K562 (cell line): Measurements from ENCODE around the gene GALNT9. TPM values are rescaled to one million over a fixed set of nuclear protein-coding genes. Genes with fewer than 3 reads are reported as not detected.

Experiments
- ATAC-seq: fragments of 200-7000 bp; cut with Tn5 transposase; 3 replicates; pipeline ENCODE4 v1.9.1; 2020; ENCODE audit warnings: moderate library complexity
- BruUV-seq: library from RNA; stranded (reverse); fragments of 400-500 nt; replicated peaks from 2 replicates; lab custom pipeline; 2021; lab: Mats Ljungman, UMichigan
- CTCF ChIA-PET: fragments of 300-600 bp; formaldehyde crosslinking; extraction: SDS; loops from one replicate; lab custom pipeline; 2021; ENCODE audit warnings: low intra/inter-chr PET ratio; lab: Yijun Ruan, JAX
- POLR2A ChIA-PET: fragments of 300-600, 350-650 bp; sonication (Branson Sonifier 250); formaldehyde crosslinking; extraction: SDS; loops from one replicate; lab custom pipeline; 2021; ENCODE audit warnings: antibody characterized with exemption, inconsistent platforms; lab: Yijun Ruan, JAX
- DNase-seq, 4 experiments: peaks; one replicate each; pipeline versions ENCODE4 v3.0.0 to v3.0.0-alpha.2; 2011 to 2018; ENCODE audit warnings: low spot score in 3 of 4, mixed read lengths in 3 of 4; ENCODE audit errors: extremely low read depth in 1 of 4
- FAIRE-seq: peaks from 2 replicates; lab custom pipeline; 2011; peaks lifted over from hg19 to GRCh38; lab: Jason Lieb, UNC
- H2AFZ ChIP-seq: 2 replicates; pipeline ENCODE4 v1.6.0; 2011; ENCODE audit warnings: low read depth, low read length, control low read depth, inconsistent platforms
- H3K27ac ChIP-seq: fragments of 200-600 bp; 3 replicates; pipeline ENCODE4 v1.8.0; 2011; ENCODE audit warnings: low read depth, mild to moderate bottlenecking, control low read depth, inconsistent platforms, low read length, moderate library complexity, mixed read lengths; ENCODE audit errors: extremely low read depth
- H3K27me3 ChIP-seq, 2 experiments: fragments of 300-600 bp in 1 of 2; 2 replicates in 1 of 2; 3 replicates in 1 of 2; pipeline versions ENCODE4 v1.6.0 to v1.8.0; 2011; ENCODE audit warnings: inconsistent platforms in 2 of 2, low read length in 2 of 2, mild to moderate bottlenecking in 1 of 2, mixed read lengths in 1 of 2, moderate library complexity in 1 of 2; ENCODE audit not compliant: control insufficient read depth in 2 of 2, insufficient read depth in 2 of 2
- H3K36me3 ChIP-seq: fragments of 300-600 bp; 3 replicates; pipeline ENCODE4 v1.8.0; 2011; ENCODE audit warnings: mild to moderate bottlenecking, low read length, inconsistent platforms; ENCODE audit not compliant: control insufficient read depth, insufficient read depth
- H3K4me1 ChIP-seq, 2 experiments: fragments of 200-600 bp in 1 of 2; replicated peaks in 1 of 2; 2 replicates in 1 of 2; 3 replicates in 1 of 2; pipeline versions ENCODE4 v1.5.1 to v1.8.0; 2011; ENCODE audit warnings: inconsistent platforms in 2 of 2, low read length in 2 of 2, mild to moderate bottlenecking in 1 of 2, mixed read lengths in 1 of 2, moderate library complexity in 1 of 2; ENCODE audit not compliant: control insufficient read depth in 2 of 2, insufficient read depth in 2 of 2
- H3K4me2 ChIP-seq: 2 replicates; pipeline ENCODE4 v1.6.1; 2011; ENCODE audit warnings: low read length, control low read depth, inconsistent platforms, mixed read lengths; ENCODE audit not compliant: insufficient read depth
- H3K4me3 ChIP-seq: fragments of 200-600 bp; sonication (generic), shearing (Covaris generic); 2 replicates; pipeline ENCODE4 v1.5.1; 2016; ENCODE audit warnings: control low read depth, inconsistent platforms
- H3K79me2 ChIP-seq: fragments of 200-600 bp; 3 replicates; pipeline ENCODE4 v1.8.0; 2011; ENCODE audit warnings: low read length, inconsistent platforms; ENCODE audit not compliant: control insufficient read depth, insufficient read depth
- H3K9ac ChIP-seq, 2 experiments: 2 replicates each; pipeline versions ENCODE4 v1.6.0 to v1.6.1; 2011; ENCODE audit warnings: low read depth in 2 of 2, low read length in 2 of 2, control low read depth in 1 of 2, inconsistent platforms in 1 of 2, mild to moderate bottlenecking in 1 of 2, mixed read lengths in 1 of 2; ENCODE audit not compliant: insufficient read depth in 1 of 2
- H3K9me1 ChIP-seq: one replicate; pipeline ENCODE4 v1.6.0; 2011; ENCODE audit warnings: inconsistent platforms, mild to moderate bottlenecking, low read length, moderate library complexity; ENCODE audit not compliant: control insufficient read depth, insufficient read depth
- H3K9me3 ChIP-seq: replicated peaks from 2 replicates; pipeline ENCODE4 v1.5.1; 2011; ENCODE audit warnings: low read depth, low read length, inconsistent platforms; ENCODE audit not compliant: control insufficient read depth, insufficient read depth
- H4K20me1 ChIP-seq: replicated peaks from 2 replicates; pipeline ENCODE4 v1.6.1; 2011; ENCODE audit warnings: low read length, inconsistent platforms, mixed read lengths; ENCODE audit not compliant: control insufficient read depth, insufficient read depth
- CBX5 ChIP-seq: IDR thresholded peaks from 2 replicates; pipeline ENCODE4 v1.6.1; 2014; ENCODE audit warnings: low read depth, borderline replicate concordance
- E2F3 ChIP-seq: fragments of 250-450 bp; sonication (Bioruptor Pico); IDR thresholded peaks from 2 replicates; pipeline ENCODE4 v1.4.0; 2020; ENCODE audit warnings: mild to moderate bottlenecking
- KLF1 ChIP-seq: fragments of 450-650 bp; IDR thresholded peaks from 2 replicates; pipeline ENCODE4 v1.6.1; 2016; ENCODE audit warnings: missing genetic modification characterization, missing compliant biosample characterization
- MYBL2 ChIP-seq, 2 experiments: fragments of 450-650 bp in 1 of 2; sonication (generic) in 1 of 2; formaldehyde crosslinking in 1 of 2; IDR thresholded peaks; 2 replicates each; pipeline versions ENCODE4 v1.6.1 to v1.8.1; 2017 to 2022; ENCODE audit warnings: borderline replicate concordance in 1 of 2, inconsistent platforms in 1 of 2, low read depth in 1 of 2, mild to moderate bottlenecking in 1 of 2, missing genetic modification reagents in 1 of 2, moderate library complexity in 1 of 2
- NR2C1 ChIP-seq, 2 experiments: fragments of 450-650 bp; IDR thresholded peaks; 2 replicates each; pipeline ENCODE4 v1.6.1; 2017; ENCODE audit warnings: mild to moderate bottlenecking in 2 of 2, antibody characterized with exemption in 1 of 2, inconsistent platforms in 1 of 2, missing compliant biosample characterization in 1 of 2, missing genetic modification characterization in 1 of 2
- PHTF2 ChIP-seq: fragments of 250-450 bp; sonication (Bioruptor Pico); IDR thresholded peaks from 2 replicates; pipeline ENCODE4 v1.5.0; 2021; ENCODE audit warnings: mild to moderate bottlenecking
- PPARD ChIP-seq: fragments of 250-450 bp; sonication (Bioruptor Pico); IDR thresholded peaks from 2 replicates; pipeline ENCODE4 v1.8.0; 2022; ENCODE audit warnings: inconsistent platforms, mild to moderate bottlenecking, moderate library complexity
- SREBF1 ChIP-seq: fragments of 150-350 bp; IDR thresholded peaks from 2 replicates; pipeline ENCODE4 v1.6.1; 2014; ENCODE audit warnings: antibody characterized with exemption, low read depth, low read length, borderline replicate concordance
- TEAD2 ChIP-seq: fragments of 450-650 bp; IDR thresholded peaks from 2 replicates; pipeline ENCODE4 v1.6.1; 2016; ENCODE audit warnings: missing genetic modification characterization, control low read depth, missing compliant biosample characterization
- YY1 ChIP-seq, 3 experiments: IDR thresholded peaks; 2 replicates each; pipeline ENCODE4 v1.6.1; 2011; ENCODE audit warnings: low read length in 2 of 3, mild to moderate bottlenecking in 2 of 3, moderate library complexity in 2 of 3, borderline replicate concordance in 1 of 3, control low read depth in 1 of 3, low read depth in 1 of 3; ENCODE audit not compliant: insufficient read depth in 3 of 3, insufficient replicate concordance in 2 of 3, control insufficient read depth in 1 of 3, insufficient read length in 1 of 3; ENCODE audit errors: extremely low read depth in 1 of 3
- ZNF24 ChIP-seq: fragments of 450-650 bp; IDR thresholded peaks from 2 replicates; pipeline ENCODE4 v1.6.1; 2016
- ZNF764 ChIP-seq: fragments of 250-450 bp; sonication (Bioruptor Pico); IDR thresholded peaks from 2 replicates; pipeline ENCODE4 v1.4.0; 2020; ENCODE audit warnings: low read depth, mild to moderate bottlenecking, moderate library complexity
- WGBS: fragments of 100-300 bp; shearing (Covaris generic); methylation state at CpG from one replicate; pipeline ENCODE4 v1.1.6; 2016; ENCODE audit warnings: low coverage, mixed read lengths; ENCODE audit not compliant: insufficient coverage; ENCODE audit errors: missing lambda C conversion rate; 5-methylcytosine and 5-hydroxymethylcytosine counted together
- in situ Hi-C: fragments of 300-500 bp; cut with MboI; formaldehyde crosslinking; loops from 4 replicates; pipeline ENCODE4 v1.15.0; 2018; ENCODE audit warnings: inconsistent platforms, mixed read lengths
- intact Hi-C: fragments of 100-400 bp; cut with micrococcal nuclease; formaldehyde crosslinking; loops from 2 replicates; pipeline ENCODE4 v1.14.2; 2022
- polyA plus RNA-seq, 8 experiments: library from polyadenylated mRNA; depleted of rRNA in 4 of 8; stranded (reverse) in 5 of 8; unstranded in 3 of 8; fragments of >200 nt; fragmentation: Nextera tagmentation in 2 of 8; fragmentation: Illumina TruSeq in 1 of 8; extraction: Ambion mirVana in 2 of 8; extraction: Trizol in 1 of 8; gene quantifications; 2 replicates each; pipeline versions ENCODE4 v1.2.1 to v1.2.3, GENCODE V29; 2011 to 2014; ENCODE audit warnings: inconsistent platforms in 1 of 8, missing spikeins in 1 of 8
- total RNA-seq, 7 experiments: library from RNA; depleted of rRNA in 6 of 7; stranded (reverse); fragments of >200 nt in 6 of 7; fragmentation: Illumina TruSeq in 2 of 7; extraction: Trizol in 2 of 7; gene quantifications; 2 replicates each; pipeline versions ENCODE4 v1.2.1 to v1.2.3, GENCODE V29; 2011 to 2021; ENCODE audit warnings: low replicate concordance in 1 of 7
- TF ChIP-seq, protein P1 (sequence below): fragments of 450-650 bp; IDR thresholded peaks from 2 replicates; pipeline ENCODE4 v1.6.1; 2018; ENCODE audit not compliant: partially characterized antibody
- TF ChIP-seq, protein P2 (sequence below): fragments of 250-450 bp; sonication (Bioruptor Pico); IDR thresholded peaks from 2 replicates; pipeline ENCODE4 v1.4.0; 2020; ENCODE audit warnings: mild to moderate bottlenecking

Gene GALNT9
- total and polyA plus RNA-seq, 9 of the 15 experiments (the other 6 are each of a cell fraction or from before 2014, with no cell fraction given): not detected

DNA sequence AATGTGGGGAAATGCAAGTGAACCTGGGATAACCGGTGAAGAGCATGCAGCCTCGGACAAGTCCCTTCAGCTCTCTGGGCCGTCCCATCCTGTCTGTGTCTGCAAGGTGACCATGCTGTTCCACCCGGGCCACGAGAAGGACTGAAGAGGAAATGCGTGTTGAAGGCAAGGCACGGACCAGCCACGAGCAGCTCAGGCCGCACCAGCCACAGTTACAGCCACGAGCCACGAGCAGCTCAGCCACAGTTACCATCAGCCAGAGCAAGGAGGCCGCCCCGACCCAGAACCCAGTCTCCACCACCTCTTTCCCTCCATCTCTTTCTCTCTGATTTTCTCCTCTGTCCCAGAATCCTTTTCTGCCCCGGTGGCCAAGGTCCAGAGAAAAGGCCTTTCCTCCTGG lies 18.8 kb upstream of the GALNT9 start (continued):
- TF ChIP-seq KLF1 (tag): no peak
- TF ChIP-seq NR2C1 (IDR thresholded peaks at IDR 0.05): no peak
- TF ChIP-seq NR2C1 (tag; IDR thresholded peaks at IDR 0.05): no peak
- TF ChIP-seq SREBF1: no peak
- TF ChIP-seq, protein P1, sequence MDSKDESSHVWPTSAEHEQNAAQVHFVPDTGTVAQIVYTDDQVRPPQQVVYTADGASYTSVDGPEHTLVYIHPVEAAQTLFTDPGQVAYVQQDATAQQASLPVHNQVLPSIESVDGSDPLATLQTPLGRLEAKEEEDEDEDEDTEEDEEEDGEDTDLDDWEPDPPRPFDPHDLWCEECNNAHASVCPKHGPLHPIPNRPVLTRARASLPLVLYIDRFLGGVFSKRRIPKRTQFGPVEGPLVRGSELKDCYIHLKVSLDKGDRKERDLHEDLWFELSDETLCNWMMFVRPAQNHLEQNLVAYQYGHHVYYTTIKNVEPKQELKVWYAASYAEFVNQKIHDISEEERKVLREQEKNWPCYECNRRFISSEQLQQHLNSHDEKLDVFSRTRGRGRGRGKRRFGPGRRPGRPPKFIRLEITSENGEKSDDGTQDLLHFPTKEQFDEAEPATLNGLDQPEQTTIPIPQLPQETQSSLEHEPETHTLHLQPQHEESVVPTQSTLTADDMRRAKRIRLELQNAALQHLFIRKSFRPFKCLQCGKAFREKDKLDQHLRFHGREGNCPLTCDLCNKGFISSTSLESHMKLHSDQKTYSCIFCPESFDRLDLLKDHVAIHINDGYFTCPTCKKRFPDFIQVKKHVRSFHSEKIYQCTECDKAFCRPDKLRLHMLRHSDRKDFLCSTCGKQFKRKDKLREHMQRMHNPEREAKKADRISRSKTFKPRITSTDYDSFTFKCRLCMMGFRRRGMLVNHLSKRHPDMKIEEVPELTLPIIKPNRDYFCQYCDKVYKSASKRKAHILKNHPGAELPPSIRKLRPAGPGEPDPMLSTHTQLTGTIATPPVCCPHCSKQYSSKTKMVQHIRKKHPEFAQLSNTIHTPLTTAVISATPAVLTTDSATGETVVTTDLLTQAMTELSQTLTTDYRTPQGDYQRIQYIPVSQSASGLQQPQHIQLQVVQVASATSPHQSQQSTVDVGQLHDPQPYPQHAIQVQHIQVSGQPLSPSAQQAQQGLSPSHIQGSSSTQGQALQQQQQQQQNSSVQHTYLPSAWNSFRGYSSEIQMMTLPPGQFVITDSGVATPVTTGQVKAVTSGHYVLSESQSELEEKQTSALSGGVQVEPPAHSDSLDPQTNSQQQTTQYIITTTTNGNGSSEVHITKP: no peak
- no peak for TF ChIP-seq ZNF24
- no peak for TF ChIP-seq ZNF764

DNA sequence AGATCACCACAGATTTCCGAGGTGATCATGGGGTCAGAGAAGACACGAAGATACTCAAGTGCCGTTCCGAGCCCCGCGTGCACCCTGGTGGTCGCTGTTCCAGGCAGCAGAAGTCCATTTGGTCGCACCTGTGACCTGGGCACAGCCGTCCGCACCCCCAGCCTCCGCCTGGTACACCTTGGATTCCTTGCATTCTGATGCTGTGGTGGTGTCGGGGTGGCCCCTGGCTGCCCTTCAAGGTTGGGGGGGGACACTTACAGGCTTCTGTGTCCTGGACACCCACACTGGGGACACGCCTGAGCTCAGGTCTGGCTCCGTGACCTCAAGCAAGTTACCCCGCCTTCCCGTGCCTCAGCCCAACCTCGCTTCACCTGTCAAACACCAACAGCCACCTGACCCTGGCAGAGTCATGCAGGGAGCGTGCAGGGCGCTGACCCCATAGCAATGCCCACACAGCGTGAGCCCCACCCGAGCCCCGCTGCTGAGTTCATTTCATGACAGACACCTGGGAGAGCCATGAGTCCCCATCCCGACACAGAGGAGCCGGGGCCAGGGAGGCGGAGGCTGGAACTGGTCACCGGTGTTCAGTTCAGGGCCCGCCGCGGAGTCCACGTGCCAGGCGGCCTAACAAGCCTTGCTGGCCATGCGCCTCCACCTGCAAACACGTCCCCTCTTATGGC lies 17.9 kb upstream of the GALNT9 start:
- Histone ChIP-seq H3K9ac (no peak overlapping the region), H3K79me2 (no peaks in the 10 kb centered on the region), H3K36me3 (no peaks in the 10 kb centered on the region), H3K9me1 (no peaks in the 10 kb centered on the region), H3K27me3 (peaks cover 38 to 72% of the 10 kb centered on the region in 2 experiments; a peak in 4 of 5 replicates), H3K4me3 (no peak overlapping the region), H3K9me3 (peaks cover 6% of the 10 kb centered on the region), H3K27ac (no peak overlapping the region), H3K4me2 (no peak overlapping the region), H2AFZ (no peak overlapping the region), H4K20me1 (no peaks in the 10 kb centered on the region; the same call in 1 of the 2 replicates), H3K4me1 (peaks cover 0 to under 1% of the 10 kb centered on the region in 2 experiments; a peak in 1 of 5 replicates)
- ChIA-PET CTCF (no interaction called here), POLR2A (no interaction called here)
- DNase-seq: no peak
- intact Hi-C loops: no loop called here
- ATAC-seq: no peak
- WGBS: 1% methylated on average over 26 of the region's 33 CpGs
- FAIRE-seq: no peak
- in situ Hi-C loops: no loop called here
- BruUV-seq: no TSS peak
- no peak for TF ChIP-seq YY1 (IDR thresholded peaks at IDR 0.05; ENCODE audit: borderline replicate concordance in 1 of 3, control insufficient read depth in 1 of 3, extremely low read depth in 1 of 3, insufficient read depth in 3 of 3, insufficient read length in 1 of 3, insufficient replicate concordance in 2 of 3, low read depth in 1 of 3, low read length in 2 of 3)
- TF ChIP-seq PPARD (CRISPR knock-in tag): no peak
- TF ChIP-seq MYBL2 (IDR thresholded peaks at IDR 0.05; ENCODE audit: low read depth): no peak
- TF ChIP-seq MYBL2 (CRISPR knock-in tag; IDR thresholded peaks at IDR 0.05; ENCODE audit: borderline replicate concordance): no peak
- TF ChIP-seq CBX5: no peak
- no peak for TF ChIP-seq E2F3
- no peak for TF ChIP-seq TEAD2 (tag)
- no peak for TF ChIP-seq PHTF2 (CRISPR knock-in tag)
- TF ChIP-seq, protein P2, sequence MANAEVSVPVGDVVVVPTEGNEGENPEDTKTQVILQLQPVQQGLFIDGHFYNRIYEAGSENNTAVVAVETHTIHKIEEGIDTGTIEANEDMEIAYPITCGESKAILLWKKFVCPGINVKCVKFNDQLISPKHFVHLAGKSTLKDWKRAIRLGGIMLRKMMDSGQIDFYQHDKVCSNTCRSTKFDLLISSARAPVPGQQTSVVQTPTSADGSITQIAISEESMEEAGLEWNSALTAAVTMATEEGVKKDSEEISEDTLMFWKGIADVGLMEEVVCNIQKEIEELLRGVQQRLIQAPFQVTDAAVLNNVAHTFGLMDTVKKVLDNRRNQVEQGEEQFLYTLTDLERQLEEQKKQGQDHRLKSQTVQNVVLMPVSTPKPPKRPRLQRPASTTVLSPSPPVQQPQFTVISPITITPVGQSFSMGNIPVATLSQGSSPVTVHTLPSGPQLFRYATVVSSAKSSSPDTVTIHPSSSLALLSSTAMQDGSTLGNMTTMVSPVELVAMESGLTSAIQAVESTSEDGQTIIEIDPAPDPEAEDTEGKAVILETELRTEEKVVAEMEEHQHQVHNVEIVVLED: no peak
